ENCODE results near the gene HECW1.

The HECW1 gene

DNA sequence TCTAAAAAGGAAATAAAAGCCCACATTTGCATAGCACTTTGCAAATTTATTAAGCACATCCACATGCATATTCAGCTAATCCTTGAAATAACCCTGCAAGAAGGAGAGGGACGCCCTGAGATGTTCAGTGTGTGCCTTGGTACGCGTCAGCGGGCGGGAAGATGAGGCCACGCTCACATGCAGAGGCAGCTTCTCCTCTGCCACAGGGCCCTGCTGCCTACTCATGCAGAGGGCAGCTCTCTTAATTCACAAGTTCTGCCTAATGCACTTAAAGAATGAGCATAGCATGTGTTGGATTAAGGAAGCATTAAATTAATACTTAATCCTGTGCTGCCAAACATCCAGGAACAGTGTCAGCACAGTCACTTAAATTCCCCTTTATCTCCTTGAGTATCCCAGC, 132.3 kb downstream of the HECW1 start:
- DNase-seq (ENCODE audit: low read depth): no peak
- no peak for TF ChIP-seq CTCF (IDR thresholded peaks at IDR 0.05; ENCODE audit: low read length, missing control alignments)

DNA sequence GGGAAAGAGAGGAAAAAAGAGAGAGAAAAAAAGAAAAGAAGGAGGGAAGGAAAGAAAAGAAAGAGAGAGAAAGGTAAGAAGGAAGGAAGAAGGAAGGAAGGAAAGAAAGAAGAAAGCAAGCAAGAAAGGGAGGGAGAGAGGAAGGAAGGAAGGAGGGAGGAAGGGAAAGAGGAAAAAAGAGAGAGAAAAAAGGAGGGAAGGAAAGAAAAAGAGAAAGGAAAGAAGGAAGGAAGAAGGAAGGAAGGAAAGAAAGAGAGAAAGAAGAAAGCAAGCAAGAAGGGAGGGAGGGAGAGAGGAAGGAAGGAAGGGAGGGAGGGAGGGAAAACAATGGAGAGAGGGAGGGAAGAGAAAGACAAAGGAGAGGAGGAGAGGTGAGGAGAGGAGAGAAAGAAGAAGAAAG, 135.3 kb downstream of the HECW1 start:
- no peak for TF ChIP-seq CTCF (IDR thresholded peaks at IDR 0.05; ENCODE audit: low read length, missing control alignments)
- no peak for DNase-seq (ENCODE audit: low read depth)
- H3K4me3 ChIP-seq (replicated peaks; ENCODE audit: low read depth, low read length): no peak overlapping the region

More for the DNA sequence above, 132.3 kb downstream of the HECW1 start:
- H3K4me3 ChIP-seq (replicated peaks; ENCODE audit: low read depth, low read length): no peak overlapping the region

DNA sequence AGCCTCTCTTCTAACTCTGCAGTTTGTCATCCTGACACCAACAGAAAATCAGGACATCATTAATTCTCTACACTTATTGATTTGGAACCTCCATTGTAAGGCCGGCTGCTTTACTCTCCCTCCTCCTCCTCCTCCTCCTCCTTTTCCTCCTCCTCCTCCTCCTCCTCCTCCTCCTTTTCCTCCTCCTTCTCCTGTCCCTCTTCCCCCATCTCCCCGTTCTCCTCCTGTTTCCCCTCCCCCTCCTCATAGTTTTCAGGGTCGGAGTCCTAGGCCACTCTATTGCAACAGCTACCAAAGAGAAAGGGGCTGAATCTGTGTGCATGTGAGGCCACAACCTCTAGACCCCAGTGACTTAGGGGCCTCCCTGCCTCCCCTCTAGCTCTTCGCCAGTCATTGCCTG, 136.1 kb downstream of the HECW1 start:
- no peak for TF ChIP-seq CTCF (IDR thresholded peaks at IDR 0.05; ENCODE audit: low read length, missing control alignments)
- DNase-seq (ENCODE audit: low read depth): no peak
- no peak overlapping the region for H3K4me3 ChIP-seq (replicated peaks; ENCODE audit: low read depth, low read length)

GRCh38 chr7:43248961-43249822, 136.7 kb downstream of the HECW1 start:
- DNase-seq (ENCODE audit: low read depth): no peak
- no peak overlapping the region for H3K4me3 ChIP-seq (replicated peaks; ENCODE audit: low read depth, low read length)
- TF ChIP-seq CTCF (IDR thresholded peaks at IDR 0.05; ENCODE audit: low read length, missing control alignments): no peak

DNA sequence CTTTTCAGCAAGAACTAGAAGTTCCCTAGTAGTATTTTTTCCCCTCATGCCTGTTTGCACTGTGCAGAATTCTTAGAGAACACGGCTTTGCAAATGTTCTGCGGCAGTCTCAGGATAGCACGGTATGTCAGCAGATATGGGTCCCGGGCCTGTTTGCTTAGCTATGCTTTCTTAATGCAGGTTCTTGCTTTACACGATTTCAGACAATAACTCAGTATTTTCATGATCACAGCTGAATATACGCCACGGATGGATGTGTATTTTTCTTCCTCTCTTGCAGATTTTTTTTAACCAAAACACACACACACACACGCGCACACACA, 137.3 kb downstream of the HECW1 start:
- DNase-seq (ENCODE audit: low read depth): no peak
- no peak overlapping the region for H3K4me3 ChIP-seq (replicated peaks; ENCODE audit: low read depth, low read length)
- TF ChIP-seq CTCF (IDR thresholded peaks at IDR 0.05; ENCODE audit: low read length, missing control alignments): no peak

DNA sequence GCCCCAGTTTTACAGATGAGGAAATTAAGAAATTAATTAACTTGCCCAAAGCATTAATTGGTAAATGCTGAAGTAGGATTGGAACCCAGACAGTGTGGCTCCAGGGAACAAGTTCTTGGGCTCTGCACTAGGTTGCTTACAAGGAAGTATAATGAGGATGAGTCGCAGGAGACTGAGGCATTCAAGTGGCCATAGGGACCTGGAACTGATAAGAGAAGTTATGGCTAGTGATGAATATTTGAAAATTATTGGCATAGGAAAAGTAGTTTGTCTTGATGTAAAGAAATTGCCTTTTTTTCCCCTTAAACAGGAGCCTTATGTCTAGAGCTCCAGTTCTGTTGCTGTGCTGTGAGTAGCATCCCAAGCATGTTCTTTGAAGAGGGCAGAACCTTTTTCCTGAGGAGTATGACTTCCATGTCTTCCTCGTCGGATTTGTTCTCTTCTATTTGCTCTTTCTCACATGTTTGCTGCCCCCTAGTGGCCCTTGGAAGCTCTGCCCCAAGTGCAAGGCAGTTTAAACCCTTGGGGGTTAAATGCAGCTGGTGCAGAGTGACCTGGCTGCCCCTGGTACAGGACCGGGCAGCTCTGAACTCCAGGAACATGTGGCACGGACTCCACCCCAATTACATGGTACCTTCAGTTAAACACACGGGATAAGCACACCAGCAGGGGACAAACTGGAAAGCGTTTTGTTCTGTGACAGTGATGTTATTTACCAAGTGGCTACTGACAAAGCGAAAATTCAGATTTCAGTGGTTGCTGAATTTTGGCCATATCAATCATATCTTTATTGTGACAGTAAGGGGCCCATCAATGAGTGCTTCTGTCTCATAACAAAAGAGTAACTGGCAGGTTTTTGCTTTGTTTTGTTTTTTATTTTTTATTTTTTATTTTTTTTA, 148.8 kb downstream of the HECW1 start:
- peak; percentile 98 for TF ChIP-seq CTCF (IDR thresholded peaks at IDR 0.05; ENCODE audit: low read length, missing control alignments)
- DNase-seq (ENCODE audit: low read depth): peak; percentile 91
- H3K4me3 ChIP-seq (replicated peaks; ENCODE audit: low read depth, low read length): no peak overlapping the region
